ENCODE data around the gene CUBN.

The CUBN gene

DNA sequence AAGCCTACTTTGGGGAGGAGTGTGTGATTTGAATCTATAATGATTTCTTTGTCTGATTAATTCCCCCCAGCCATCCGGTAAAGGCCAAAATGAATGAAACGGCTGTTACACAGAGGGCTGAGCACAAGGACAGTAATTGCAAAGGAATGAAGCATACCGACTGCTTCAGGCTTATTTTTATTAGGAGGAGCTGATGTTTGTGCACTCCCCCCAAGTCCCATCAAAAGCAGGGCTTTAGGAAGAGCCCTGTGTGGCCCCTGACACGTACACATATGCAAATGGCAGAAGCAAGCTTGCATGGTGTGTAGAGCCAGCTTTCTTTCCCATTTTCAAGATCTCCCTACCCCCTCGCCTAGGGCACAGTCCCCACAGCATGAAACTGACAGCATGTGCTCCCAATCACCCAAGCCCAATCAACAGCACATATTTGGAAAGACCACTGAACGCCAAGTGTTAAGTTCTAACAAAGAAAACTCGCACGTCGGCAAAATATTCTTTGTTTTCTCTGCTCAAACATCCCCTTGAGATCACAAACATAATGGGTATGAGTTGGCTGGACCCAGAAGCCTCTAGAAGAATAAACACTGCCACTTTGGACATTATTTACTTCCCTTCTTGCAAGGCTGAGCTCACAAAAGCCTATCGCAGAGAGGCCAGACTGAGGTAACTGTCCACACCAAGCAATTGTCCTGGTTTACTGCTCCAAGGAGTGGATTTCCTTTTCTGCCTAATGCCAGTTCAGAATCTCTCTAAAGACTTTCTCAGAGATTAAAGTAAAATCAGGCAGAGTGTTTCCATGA, 143.0 kb downstream of the CUBN start:
- DNase-seq, result peak; percentile 99

DNA sequence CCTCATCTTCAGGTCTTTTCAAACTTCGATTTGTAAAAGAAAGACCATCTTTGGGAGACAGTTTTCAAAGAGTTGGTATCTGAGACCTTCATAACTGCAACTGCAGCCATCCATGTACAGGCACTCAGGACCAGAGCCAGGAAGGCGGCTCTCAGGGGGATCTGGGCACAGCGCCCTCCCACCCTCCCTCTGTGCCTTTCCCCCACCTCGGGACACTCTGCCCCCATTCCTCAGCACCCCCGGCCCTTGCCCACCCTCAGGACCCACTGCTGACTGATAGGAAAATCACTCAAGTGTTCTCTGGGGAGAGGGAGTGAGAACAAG, 143.6 kb downstream of the CUBN start:
- DNase-seq, result no peak

DNA sequence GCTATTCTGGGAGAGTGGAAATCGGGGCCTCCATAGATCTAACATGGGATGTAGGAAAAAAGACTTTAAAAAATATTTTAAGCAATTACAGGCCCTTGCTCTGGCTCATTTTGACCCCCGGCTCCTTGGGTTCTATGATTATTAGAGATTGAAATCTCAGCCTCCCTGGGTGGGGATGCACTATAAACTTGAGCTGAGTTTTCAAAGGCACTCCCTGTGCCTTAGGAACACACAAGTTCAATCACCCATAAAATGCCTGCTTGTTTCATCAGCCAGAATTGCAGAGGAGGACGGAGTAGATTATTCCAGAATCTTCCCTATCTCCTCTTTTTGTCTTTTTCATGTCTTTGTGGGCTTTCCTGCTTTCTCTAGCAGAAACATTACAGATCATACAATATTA, 145.4 kb downstream of the CUBN start:
- DNase-seq, result no peak

DNA sequence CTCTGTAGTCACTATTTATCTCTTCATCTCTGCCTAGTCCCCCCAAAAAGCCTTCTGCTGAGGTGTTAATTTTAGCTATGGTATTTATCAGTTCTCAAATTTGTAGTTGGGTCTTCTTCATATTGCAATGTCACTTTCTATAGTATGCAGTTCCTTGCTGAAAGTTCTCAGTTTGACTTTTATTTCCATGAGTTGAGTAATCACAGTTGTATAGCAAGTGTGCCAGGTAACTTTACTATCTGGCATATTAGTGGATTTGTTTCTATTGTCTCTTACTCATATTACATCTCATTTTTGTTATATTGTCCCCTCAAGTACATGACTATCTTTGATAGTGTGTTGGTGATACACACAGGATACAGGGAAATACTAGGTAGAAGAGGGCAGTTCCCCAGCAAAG, 152.8 kb downstream of the CUBN start:
- no peak for DNase-seq

DNA sequence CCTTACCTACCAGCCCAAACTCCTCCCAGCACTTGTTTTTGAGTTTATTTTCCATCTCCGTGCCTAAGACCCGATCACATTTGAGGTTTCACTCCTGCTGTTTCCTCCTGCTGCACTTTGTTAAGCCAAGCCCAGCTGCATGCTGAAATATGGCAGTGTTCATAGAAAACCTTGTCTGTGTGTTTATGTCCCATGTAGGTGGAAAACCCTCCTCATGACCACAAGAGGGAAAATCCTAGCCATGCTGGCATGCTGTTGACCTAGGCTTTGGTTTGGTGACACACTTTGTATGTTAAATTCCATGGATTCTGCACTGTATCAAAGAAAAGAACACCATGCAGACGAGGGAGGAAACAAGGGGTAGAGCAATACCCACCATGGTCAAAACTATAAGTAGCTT, 154.4 kb downstream of the CUBN start:
- DNase-seq, result no peak

DNA sequence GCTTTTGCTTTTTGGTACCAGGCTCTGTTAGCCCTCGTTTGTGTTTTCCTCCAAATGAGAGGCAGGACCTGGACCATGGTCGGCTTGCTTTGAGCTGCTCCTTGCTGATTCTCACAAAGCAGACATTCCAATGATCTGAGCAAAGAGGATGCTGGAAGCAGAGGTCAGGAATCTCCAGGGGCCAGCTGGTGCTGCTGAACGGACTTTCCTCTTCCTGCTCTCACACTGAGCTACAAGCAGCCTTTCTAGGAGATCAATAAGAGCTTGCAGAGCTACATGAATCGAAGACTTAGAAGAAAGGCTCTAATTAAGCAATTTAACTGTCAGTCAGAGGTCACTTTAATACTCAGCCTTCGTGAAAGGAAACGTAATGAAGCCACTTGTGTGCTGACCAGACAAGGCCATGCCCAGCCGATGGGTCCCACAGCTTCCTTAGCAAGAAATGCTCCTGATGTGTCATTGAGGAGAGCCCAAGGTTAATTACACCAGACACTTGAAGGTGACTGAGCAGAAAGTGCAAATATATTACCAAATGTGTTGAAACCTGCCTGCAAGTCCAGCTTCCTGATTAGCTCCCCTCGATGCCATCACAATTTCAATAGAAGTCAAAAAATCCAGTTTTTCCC, 161.1 kb downstream of the CUBN start:
- DNase-seq, result peak; percentile 87

DNA sequence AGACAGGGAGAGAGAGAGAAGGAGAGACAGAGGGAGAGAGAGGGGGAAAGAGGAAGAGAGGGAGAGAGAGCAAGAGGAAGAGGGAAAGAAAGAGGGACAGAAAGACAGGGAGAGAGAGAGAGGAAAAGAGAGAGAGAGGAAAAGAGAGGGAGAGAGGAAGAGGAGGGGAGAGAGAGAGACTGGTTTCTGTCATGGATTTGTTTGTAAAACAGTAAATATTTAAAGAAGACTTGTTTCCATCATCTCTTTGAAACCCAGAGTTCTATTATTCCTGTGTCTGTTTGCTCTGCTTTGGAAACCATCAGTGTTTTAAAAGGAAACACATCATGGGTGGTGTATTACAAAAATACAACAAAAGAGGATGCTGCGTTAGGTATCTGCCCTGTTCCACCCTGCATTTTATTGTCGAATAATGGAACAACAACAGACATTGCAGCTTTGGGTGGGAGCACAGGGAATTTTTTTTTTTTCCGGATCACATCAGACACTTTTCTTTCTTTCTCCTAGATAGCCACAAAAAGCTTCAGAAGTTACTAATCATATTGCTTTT, 161.7 kb downstream of the CUBN start:
- no peak for DNase-seq

DNA sequence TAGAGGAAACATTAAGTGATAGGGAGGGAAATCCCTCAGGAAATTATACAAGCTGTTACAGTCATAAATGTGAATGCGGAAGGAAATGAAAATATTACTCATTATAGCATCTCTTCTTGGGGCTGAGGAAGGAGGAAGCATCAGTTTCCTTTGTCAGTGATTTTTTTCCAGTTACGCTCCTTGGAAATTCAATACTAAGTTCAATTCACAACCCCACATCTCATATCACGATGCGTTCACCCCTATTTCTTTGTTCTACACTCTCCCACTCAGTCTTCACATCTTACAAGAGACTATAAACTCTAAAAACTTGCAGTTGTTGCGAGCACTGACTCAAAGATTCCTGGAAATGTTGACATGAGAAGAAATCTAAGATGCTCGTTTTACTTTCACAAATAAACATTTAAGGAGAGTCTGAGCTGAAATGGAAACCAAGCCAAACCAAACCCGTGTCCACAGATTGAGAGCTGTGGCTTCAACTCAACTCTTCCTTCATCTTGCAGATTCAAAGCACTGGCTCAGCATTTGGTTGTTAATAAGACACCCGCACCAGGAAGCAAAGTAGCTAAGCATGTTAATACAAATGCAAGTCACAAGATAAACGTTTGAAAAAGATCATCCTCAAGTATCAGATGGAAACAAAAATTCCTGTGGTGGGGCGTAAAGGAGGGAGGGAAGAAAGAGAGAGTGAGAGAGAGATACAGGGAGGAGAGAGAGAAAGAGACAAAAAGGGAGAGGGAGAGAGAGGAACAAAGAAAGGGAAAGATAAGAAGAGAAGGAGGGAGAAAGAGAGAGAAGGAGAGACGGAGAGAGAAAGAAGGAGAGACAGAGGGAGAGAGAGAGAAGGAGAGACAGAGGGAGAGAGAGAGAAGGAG, 162.4 kb downstream of the CUBN start:
- DNase-seq, result peak; percentile 66

DNA sequence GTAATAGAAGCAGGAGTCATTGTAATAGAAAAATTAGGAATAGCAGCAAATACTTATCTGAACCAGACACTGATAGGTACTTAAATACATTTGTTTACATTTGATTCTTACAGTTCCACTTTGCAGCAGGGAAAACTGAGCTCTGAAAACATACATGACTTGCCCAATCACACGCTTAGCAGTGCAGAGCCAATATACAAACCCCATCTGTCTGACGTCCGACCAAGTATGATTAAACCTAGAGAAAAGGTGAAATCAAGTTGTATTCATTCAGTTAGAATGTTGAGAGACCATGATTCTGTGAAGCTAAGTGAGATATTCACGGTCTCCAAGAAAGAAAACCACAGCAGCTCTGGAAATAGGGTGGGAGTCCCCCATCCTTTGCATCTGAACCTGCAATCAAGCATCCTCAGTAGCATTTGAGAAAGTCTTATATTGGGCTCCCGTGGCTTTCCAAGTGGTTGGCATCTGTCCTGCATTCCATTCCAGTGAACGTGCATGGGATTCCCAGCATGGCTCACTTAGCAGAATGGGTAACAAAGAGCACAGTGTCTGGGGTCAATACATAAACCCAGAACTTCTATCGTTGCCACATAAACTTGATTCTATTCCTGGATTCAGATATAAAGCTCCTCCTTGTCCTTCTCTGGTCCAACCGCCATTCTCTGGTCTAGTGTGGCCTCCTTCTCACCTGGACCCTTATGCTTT, 163.7 kb downstream of the CUBN start:
- peak; percentile 97 for DNase-seq

DNA sequence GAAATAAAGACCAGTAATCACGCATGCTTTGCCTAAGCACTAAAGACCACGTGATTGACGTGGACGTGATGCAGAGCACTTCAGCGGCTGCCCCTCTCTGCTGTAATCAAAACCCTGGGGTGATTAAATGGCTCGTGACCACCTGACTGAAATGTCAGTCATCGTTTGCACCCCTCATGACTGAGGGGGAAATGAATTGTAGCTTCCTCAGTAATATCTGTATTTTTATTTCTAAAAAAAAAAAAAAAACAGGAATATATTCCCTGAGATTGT, 164.3 kb downstream of the CUBN start:
- no peak for DNase-seq

DNA sequence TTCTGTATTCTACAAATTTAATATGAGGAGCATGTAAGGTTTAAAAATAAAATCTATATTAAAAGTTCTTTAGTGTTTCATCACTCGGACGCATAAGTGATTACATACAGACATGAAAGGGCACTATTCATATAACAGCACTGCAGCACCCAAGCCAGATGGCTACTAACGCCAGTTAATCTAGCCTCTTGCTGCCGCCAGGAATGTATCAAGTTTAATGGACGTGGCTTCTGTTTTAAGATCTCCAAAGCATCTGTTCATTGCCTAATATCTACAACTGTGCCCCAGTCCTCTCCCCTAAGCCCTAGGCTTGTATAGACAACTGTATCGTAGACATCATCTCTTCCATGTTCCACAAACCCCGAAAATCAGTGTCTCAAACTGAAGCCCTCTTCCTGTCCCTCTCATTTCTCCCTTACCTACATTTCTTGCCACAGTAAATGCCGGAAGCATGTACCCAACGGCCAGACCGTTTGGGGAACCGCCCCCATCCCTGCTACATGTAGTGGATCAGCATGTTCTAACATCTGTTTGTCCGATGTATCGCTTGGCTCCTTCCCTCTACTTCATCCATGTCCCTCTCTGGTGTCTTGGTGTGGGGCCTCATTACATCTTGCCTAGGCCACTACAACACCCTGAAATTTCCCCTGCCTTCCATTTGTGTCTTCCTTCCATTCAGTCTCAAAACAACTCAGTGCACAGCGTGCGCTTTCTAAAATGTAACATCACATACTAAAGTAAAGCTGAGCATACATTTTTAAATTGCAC, 164.9 kb downstream of the CUBN start:
- DNase-seq, result no peak

DNA sequence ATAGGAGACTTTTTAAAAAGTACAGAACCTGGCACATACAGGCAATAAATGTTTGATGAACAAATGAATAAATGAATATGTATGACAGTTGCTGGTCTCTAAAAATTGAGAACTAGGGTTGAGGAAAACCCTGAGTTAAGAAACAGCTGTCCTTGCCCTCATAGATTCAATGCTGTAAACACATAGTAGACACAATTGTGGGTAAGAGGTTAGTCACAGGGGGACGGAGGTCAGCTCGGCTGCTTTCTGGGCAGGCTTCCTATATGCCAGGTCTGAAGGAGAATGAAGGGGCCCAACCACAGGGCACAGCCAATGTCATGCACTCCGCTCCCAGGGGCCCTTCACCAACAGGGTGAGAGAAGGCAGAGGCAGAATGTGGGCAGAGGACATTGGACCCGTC, 169.1 kb downstream of the CUBN start:
- no peak for DNase-seq

DNA sequence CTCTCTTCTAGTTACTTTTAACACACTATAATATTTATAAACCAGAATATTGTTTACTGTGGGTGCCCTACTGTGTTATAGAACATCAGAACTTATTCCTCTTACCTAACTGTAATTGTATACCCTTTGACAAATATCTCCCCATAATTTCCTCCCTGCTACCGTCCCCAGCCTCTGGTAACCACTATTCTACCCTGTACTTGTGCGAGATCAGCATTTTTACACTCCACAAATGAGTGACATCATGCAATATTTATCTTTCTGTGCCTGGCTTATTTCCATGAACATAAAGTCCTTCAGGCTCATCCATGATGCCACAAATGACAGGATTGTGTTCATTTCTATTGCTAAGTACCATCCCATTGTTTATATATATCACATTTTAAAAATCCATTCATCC, 172.6 kb downstream of the CUBN start:
- DNase-seq, result no peak

DNA sequence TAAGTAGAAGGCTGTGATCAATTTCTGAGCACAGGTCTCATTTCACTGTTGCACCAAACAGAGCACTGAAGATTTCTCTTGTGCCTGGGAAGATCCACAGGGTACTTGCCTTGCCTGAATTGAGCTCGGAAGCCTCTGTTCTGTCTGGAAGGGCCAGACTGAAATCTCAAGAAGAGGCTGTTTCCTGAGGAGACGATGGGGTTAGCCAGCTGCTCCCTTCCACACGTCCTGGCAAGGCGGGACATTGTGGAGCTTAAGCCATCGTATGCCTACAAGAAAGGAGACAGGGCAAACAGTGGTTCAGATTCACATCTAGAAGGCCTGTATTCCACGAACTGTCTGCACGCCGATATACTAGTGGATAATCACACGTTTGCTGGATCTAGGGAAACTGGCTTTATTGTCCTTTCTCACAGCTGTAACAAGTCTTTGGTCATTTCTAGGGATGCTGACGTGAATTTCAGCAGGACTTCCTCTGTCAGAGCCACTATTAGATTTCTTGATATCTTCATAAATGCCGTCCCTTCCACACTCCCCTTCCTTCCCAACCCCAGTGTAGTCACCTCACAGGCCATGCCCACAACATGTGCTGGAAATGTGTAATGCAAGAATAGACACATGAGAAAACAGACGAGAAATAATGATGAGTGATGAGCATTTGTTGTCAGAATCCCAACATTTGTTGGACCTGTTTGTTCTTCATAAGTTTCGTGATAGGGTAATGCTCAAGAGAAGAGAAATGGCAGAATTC, 175.2 kb downstream of the CUBN start:
- DNase-seq, result no peak

DNA sequence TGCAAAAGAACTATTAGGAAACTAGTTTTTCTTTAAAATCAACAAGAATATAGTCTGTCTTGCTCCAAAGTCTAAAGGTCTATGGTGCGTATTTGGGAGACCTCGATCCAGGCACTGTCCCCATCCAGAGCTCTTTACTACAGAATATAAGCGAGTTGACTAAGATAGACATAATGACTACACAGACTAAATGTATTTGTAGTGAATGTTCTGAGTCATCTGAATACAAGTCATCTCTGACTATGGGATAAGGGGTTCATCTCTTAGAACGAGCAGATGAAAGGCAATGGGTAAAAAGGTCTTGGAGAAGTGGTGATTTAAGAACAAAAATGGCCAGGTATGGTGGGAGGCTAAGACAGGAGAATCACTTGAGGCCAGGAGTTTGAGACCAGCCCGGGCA, 176.3 kb downstream of the CUBN start:
- no peak for DNase-seq

DNA sequence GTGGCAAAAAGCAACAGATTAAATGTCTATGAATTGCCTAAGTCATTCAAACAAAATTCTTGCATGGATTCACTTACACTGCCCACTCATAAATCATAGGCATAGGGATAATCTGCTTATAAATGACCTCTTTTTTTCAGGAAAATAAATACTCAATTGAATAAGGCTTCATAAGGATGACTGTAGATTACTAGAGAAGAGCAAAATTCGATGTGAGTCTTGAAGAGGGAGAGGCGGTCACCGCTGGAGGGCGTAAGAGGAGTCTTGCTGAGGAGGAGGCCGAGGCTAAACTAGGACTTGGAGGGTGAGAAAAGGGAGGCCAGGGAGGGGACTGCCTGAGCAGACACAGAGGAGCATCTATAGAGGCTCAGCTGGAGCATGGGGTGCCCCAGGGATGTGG, 177.0 kb downstream of the CUBN start:
- DNase-seq, result no peak

DNA sequence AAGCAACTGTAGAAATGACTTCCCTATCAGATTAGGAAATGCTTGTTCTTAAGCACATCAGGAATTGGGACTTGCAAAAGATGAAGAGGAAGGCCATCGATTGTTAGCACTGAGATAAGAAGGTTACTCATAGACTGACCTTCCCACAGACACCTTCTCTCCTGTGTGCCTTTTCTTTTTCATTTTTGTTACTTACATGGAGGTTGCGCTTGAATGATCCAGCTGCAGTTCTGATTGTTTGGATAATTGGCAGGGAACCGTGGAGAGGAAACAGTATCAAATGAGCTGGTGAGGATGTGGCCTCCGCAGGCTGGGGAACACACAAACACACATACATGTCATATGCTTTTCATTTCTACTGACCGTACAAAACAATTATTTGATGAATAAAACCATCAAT, 177.5 kb downstream of the CUBN start:
- DNase-seq, result no peak

DNA sequence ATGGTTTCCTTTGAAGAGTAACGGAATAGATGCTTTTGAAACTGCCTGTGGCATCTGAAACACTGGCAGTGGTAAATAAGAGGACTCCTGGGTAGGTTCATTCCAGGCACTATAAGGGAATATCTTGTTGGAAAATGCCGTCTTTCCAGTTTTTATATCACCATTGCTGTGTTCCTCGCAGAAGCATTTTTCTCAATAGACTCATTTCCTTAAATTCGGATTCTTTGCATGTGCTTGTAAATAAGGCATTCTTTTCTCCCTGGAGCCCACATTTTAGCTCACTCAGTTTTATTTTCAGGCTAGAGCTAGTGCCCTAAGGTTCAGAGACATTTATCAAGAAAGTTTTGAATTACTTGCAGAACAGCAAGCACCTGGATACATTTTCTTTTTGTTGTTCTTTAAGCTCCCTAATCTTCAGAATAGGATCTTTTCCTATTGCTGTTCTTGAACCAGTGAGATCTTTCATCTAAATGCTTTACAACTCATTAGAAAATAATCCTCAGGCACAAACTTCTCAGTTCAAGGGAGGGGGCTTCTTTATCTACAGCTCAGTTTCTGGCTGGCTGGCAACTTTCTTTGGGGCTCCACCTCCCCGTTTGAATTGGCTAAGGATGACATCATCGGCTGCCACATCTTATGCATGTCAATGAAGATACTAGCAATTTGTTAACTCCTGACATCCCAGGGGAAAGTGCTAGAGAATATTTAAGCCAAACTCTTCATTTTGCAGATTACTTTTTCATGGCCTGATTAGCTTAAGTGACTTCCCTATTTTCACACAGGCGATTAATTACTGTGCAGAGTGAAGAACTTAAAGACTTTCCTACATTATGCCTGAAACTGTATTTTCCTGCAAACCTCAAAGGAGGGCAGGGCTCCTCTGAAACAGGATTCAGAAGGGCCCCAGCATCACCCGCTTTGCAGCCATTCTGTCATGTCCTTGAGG, 178.7 kb downstream of the CUBN start:
- DNase-seq, result peak; percentile 85

DNA sequence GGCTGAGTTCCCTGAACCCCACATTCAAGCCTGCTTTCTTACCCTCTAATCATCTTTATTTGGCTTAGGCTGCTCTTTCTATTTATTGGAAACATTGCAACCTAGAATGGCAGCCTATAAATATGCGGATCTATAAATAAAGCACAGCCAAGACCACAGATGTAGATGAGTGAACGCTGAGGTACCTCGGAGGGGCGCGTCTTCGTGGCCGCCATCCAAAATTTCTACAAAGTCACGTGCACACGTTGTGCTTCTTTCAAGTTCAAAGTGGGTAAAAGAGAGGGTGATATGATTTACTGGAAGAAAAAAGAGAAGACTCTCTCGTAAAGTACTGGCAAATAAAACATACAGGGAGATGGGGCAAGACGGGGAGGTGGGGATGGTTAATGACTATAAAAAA, 179.8 kb downstream of the CUBN start:
- no peak for DNase-seq

DNA sequence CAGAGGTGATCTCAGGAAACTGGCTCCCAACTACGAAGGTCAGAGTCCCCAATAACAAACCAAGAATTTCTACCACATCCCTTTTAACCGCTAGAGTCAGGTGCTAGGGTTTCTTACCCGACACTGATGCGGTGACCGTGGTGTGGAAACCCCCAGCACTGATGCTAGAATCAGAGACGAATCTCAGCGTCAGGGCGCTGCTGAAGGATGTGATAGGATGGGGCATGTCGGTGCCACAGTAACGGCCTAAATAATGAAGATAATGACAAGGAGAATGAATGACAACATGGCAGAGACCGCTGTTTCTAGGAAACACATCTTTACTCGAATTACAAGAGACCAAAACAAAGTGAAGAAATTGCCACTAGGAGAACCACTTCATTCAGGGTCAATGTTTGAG, 181.2 kb downstream of the CUBN start:
- DNase-seq, result no peak

Data from fibroblast of skin of scalp (primary cell).